GM21381 (cell line): ENCODE measurements around the gene ZNF280B.

Experiments used
- ATAC-seq: cut with Tn5 transposase; IDR thresholded peaks from one replicate; pipeline ENCODE4 v1.9.1; 2021; ENCODE audit warnings: mild to moderate bottlenecking, moderate library complexity; ENCODE audit not compliant: unreplicated experiment

Gene ZNF280B

DNA sequence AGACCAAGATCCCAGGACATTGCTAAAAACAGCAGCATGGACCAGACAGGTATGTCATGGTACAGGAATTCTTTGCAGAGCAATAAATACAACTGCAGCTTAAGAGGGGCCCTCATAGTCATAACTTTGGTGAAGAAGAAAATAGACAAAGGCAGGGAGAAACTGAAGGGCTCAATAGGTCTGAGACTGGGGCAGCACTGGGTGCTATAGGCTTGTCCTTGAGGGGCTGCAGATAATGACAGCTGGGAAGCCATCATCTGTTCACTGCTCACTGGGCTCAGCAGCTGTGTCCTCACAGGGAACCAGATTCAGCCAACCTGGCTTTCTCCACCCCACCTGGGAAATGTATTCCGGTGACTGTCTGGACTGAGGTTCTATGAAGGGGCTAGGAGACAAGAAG, 68.4 kb downstream of the ZNF280B start:
- ATAC-seq, result no peak
